ENCODE data around the gene GGA1.

Gene GGA1

DNA sequence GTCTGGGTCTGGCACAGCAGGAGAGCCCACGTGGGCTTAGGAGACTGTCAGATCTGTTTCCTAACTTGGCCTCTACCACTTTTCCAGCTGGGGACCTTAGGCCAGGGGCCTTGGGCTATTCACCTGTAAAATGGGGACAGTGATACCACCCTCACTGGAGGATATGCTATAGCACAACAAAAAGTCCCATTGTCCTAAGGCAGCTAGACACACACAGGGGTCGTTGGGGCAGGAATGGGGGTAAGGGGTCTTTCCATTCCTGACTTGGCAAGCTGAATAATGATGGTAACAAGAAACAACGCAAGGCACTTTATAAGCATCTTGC lies 28.3 kb downstream of the GGA1 start:
- DNase-seq (ENCODE audit: low read depth): no peak
- no peak for TF ChIP-seq CTCF (conservative IDR thresholded peaks at IDR 0.05; ENCODE audit: low read depth, low read length)
- H3K4me3 ChIP-seq (ENCODE audit: low read length): no peak overlapping the region

GRCh38 chr22:37638391-37639069 lies 29.9 kb downstream of the GGA1 start:
- TF ChIP-seq CTCF (conservative IDR thresholded peaks at IDR 0.05; ENCODE audit: low read depth, low read length): no peak
- no peak overlapping the region for H3K4me3 ChIP-seq (ENCODE audit: low read length)
- no peak for DNase-seq (ENCODE audit: low read depth)

- DNase-seq (ENCODE audit: low read depth): no peak
- no peak for TF ChIP-seq CTCF (conservative IDR thresholded peaks at IDR 0.05; ENCODE audit: low read depth, low read length)
- H3K4me3 ChIP-seq (ENCODE audit: low read length): peak within 1 kb of the TSS; percentile 53
These were observed 30.6 kb downstream of the GGA1 start, which contains the start of gene SH3BP1 for GRCh38 chr22:37639070-37639760. SH3BP1 (plus strand) TSS chr22:37639669; CDS start chr22:37639788, 119 bp downstream.

- peak overlapping the region; percentile 53 for H3K4me3 ChIP-seq (ENCODE audit: low read length)
- no peak for TF ChIP-seq CTCF (conservative IDR thresholded peaks at IDR 0.05; ENCODE audit: low read depth, low read length)
- no peak for DNase-seq (ENCODE audit: low read depth)
These were observed 31.3 kb downstream of the GGA1 start for GRCh38 chr22:37639771-37640590.

GRCh38 chr22:37640591-37641560 lies 32.2 kb downstream of the GGA1 start:
- no peak for TF ChIP-seq CTCF (conservative IDR thresholded peaks at IDR 0.05; ENCODE audit: low read depth, low read length)
- no peak overlapping the region for H3K4me3 ChIP-seq (ENCODE audit: low read length)
- no peak for DNase-seq (ENCODE audit: low read depth)

DNA sequence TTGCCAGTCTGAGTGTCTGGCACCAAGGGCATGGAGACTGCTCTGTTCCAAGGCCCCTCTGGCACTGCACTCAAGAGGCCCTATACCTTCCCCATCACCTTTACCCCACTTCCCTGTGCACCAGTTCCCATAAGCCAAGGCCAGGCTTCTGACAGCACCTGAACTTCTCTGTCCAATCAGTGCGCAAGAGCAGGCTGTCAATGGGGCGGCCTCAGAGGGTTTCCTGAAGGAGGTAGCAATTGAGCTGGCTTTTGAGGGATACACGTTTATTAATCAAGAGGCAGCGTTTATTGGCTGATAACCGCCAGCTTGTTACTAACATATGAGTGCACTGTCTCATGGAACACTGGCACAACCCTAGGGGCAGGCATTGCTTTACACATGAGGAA lies 32.9 kb downstream of the GGA1 start:
- H3K4me3 ChIP-seq (ENCODE audit: low read length): no peak overlapping the region
- TF ChIP-seq CTCF (conservative IDR thresholded peaks at IDR 0.05; ENCODE audit: low read depth, low read length): no peak

More for the DNA sequence above, 32.9 kb downstream of the GGA1 start:
- no peak for DNase-seq (ENCODE audit: low read depth)
